GM18909 (cell line): ENCODE results near the gene WRAP53.

Experiments used
- ATAC-seq: cut with Tn5 transposase; IDR thresholded peaks from one replicate; pipeline ENCODE4 v1.9.1; 2021; ENCODE audit warnings: mild to moderate bottlenecking; ENCODE audit not compliant: unreplicated experiment, poor library complexity

WRAP53 gene

DNA sequence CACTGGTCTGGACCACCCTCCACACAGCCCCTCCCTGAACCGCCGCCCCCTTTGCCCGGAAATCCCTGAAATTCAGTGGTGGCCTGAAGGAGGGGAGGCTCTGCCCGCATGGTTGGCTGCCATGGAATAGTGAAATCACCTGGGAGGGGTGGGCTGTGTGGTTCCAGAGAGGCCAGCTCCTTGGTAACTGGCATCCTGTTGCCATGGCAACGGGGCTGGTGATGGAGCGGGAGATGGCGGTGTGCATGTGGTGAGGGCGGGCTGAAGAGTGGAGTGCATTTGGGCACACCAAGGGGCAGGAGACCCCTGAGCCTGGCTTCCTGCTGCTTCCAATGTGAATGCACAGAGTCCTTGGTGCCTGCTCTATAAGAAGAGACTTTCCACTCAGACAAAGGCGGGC lies 19.2 kb downstream of the WRAP53 start:
- no peak for ATAC-seq

- no peak for ATAC-seq
Measured at GRCh38 chr17:7707858-7708750, 19.8 kb downstream of the WRAP53 start.

DNA sequence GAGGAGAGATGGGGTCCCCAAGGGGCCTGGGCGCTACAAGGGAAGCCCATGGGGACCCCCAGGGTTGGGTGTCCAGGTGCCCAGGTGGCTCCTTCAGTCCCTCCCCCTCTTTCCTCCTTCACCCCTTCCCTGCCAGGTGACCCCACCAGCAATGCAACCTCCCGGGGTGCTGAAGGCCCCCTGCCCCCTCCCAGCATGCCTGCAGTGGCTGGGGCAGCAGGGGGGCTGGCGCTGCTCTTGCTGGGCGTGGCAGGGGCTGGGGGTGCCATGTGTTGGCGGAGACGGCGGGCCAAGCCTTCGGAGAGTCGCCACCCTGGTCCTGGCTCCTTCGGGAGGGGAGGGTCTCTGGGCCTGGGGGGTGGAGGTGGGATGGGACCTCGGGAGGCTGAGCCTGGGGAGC lies 20.8 kb downstream of the WRAP53 start:
- no peak for ATAC-seq

DNA sequence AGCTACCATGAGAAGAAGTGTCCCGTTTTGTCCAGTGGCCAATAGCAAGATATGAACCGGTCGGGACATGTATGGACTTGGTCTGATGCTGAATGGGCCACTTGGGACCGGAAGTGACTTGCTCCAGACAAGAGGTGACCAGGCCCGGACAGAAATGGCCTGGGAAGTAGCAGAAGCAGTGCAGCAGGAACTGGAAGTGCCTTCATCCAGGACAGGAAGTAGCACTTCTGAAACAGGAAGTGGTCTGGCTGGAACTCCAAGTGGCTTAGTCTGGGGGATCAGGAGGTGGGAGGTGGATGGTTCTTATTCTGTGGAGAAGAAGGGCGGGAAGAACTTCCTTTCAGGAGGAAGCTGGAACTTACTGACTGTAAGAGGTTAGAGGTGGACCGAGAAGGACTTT lies 22.0 kb downstream of the WRAP53 start:
- no peak for ATAC-seq

DNA sequence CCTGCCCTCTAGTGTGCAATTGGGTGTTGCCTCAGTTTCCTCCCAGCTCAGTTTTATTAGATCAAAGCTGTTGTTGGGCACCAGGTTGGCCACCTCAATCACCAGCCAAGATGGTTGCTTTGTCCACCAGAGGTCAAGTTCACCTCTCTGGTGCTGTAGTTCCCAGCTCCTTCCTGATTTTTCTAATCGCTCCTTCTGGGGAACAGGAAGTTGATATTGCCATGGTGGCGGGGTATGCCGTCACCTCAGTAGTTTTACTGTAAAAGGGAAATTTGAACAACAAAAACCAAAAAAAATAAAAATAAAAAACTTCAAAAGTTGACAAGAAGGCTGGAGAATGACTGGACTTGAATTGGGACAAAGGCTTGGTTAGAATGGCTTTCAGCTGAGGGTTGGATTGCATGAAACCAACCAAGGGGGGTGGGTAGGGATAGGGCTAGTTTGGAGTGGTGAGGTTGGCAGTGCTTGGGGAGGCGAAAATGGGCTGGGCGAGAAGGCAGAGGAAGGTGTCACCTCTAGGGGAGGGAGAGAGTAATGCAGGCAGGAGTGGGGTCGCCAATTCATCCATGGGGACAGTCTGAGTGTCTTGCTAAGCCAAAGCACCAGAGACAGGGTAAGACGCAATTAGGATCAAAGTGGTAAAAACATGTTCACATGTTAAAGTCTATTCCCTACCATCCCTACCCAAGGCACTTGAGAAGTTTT lies 22.9 kb downstream of the WRAP53 start:
- ATAC-seq: no peak

- no peak for ATAC-seq
Measured at GRCh38 chr17:7712111-7712771, 24.0 kb downstream of the WRAP53 start.

- ATAC-seq: no peak
Measured at GRCh38 chr17:7713782-7714181, 25.5 kb downstream of the WRAP53 start.

DNA sequence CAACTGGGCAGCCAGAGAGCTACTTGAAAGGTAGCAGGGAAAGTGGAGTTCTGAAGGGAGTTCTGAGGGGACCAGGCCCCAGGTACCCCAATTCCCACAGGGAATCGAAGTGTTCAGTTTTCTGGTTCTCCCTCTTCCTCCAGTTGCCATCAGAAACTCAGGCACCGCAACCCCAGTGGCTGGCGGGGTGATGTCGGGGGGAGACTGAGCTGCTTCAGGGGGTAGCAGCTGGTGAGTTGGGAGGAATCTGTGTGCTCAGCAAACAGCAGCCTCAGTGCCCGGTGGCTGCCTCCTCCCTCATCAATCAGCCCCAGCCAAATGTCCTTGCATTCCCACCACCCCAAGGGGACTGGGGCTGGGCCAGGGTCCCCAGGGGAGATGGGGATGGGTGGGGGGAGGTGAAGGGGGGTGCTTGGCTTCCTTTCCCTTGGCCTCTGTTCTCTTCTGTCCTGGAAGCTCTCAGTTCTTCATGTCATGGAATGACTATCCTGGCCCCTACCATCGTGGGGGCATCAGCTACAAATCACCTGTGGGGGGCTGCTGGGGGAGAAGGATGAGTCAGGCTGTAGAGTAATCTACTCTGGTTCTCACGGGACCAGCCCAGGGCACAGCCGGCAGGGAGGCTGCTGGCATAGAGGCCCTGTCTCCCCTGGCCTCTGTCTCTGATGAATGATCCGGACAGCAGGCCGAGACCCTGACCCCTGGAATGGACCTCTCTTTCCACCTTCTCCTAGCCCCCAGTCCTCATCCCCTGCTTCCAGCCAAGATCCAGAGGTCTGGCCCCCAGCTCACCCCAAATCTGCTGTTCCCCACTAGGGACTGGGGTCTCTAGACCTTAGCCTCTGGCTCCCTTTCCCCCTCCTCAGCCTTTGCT lies 26.7 kb downstream of the WRAP53 start:
- no peak for ATAC-seq

DNA sequence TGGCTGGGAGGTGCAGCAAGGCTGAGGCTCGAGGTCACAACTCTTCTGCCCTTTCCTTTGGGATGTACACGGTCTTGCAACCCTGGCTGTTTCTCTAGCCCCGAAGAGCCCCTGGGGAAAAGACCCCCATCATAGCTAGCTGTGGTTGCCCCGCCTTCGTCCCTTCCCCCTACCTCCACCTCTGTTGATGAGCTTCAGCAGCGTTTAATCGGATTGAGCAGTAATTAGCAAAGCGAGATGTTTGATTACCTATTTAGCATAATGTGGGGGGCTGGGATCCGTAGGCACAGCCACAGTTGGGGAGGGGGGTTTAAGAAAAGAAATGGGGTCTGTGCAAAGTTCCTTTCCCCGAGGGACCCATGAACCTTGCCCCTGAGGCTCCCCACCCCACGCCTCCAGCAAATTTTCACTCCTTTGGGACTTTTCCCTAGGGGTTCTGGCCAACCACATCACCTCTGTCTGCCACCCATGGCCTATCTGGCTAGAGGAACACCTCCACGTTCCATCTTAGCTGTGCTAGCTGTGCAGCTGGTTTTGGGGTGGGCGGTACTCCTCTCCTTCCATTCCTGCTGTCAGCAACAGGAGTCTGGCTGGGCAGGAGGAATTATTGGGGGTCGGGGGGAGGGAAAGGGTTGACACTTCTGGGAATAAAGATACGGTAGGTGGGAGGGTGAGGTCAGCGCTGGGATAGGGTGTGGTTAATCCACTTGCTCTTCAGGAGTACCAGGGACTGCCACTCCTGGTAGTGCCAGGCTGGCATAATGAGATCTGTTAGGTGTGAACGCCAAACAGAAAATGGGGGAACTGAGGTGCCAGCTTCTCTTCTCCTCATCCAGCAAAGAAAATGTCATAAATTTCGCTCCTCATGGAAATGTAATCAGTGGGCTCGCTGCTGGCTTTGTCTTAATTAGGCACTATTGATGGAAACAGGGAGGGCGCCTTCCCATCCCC lies 27.9 kb downstream of the WRAP53 start:
- ATAC-seq: no peak

DNA sequence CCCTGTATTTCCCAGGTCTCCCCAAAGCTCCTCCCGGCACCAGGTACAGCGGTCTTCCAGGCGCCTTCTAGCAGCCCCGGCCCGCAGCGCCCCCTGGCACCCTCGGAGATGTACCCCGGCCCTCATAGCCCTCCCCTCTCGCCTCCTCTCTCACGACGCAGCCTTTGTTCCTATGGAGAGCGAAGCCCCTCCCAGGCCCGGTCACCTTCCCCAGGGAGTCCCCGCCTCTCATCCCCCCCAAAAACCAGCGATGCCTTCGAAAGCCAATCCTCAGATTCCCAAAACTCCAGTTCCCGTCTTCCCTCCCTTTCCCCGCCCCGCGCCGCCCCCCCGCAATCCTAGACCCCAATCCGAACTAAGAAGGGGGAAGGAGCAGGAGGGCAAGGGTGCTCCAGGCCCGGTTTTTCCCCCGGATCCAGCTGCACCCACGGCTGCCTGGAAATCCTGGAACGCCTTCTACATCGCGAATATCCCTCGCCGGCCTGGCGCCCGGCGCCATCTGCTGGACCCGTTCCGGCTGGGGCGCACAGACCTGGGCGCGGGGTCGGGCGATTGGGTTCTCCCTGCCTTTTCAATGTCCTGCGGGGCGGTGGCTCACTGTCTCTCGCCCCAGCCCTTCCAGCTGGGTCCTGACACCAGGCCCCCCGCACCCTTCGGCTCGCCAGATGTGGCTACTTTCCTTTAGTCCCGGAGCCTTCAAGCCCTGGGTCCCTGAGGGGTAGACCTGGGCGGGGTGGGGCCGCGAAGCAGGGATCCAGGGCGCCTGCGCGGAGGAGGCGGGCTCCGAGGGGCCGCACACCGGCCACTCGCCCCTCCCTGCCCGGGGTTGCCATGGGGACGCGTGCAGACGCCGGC lies 28.9 kb downstream of the WRAP53 start, which contains the start of gene DNAH2:
Gene DNAH2, plus strand, starts transcription at position 844 of the 855 bp plus-strand sequence. CDS start 1,991 bp downstream, outside the sequence.
- no peak for ATAC-seq

DNA sequence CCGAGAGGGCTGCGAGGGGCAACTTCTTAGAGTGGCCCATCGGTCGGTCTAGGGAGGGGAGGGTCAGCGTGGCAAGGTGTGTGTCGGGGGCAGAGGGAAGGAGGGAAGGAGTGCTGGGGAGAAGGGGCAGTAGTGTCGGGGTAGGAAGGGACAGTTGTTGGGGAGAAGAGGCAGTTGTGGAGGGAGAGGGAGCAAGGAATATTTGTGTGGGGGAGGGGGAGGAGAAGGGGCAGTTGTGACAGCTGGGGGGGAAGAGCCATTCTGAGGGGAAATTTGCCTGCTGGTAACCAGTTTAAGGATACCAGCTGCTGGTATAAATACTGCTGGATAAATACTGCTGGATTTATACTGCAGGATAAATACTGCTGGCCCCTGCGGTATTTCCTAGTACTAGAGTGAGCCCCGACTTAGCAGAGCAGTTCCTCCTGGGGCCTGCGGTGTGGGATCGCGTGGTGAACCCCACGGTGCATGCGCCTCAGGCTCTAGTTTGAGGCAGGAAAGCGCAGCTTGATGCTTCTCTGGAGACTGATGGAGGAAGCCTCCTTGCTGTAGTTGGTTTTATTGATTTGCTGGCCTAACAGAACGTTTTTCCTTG lies 29.6 kb downstream of the WRAP53 start:
- ATAC-seq: no peak

DNA sequence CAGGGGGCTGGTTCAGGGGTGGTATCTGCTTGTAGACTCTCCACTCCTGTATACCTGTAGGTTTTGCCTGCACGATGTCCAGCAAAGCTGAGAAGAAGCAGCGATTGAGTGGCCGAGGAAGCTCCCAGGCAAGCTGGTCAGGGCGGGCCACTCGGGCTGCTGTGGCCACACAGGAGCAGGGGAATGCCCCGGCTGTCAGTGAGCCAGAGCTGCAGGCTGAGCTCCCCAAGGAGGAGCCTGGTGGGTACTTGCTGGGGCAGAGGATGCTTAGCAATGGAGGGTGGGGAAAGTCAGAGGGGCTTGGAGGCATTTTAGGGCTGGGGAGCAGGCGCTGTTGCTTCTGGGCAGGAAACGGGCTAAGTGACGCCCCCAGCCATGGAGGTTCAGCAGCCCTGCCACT lies 31.4 kb downstream of the WRAP53 start:
- no peak for ATAC-seq

GRCh38 chr17:7720125-7720524 lies 31.8 kb downstream of the WRAP53 start:
- no peak for ATAC-seq

- no peak for ATAC-seq
Measured at GRCh38 chr17:7721612-7722011, 33.3 kb downstream of the WRAP53 start.

DNA sequence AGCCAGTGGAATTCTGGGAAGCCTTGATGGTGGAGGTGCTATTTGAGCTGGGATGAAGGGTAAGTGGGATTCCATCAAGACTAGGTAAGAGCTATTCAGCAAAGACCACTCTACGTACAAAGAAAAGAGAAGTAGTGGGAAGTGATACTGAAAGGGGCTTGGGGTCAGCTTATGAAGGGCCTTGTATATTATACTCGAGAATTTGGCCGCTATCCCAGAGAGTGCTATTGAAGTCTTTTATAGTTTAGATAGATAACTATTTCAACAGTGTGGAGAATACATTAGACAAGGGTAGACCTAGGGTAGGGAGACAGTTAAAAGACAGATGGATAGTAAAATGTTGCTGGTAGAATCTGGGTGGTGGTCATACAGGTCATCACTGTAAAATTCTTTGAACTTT lies 39.6 kb downstream of the WRAP53 start:
- ATAC-seq: no peak

DNA sequence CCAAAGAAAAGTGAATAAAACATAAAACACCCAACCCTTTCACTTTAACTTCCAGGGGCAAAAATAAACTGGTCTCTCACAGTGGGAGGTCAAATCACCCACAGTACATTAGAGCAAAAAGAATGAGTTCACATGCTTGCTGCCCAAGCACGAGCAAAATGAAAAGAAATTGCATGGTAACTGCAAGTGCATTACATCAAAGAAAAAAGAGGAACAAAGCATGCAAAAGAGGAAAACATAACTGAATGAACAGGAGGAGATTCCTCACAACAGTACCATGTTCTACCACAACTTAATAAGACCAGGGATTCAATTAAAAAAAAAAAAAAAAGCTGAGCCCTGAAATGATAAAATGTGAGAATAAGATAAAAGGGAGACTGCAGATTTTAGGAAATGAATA lies 41.5 kb downstream of the WRAP53 start:
- ATAC-seq: no peak

GRCh38 chr17:7732981-7733539 lies 44.8 kb downstream of the WRAP53 start:
- ATAC-seq: no peak
